CD4-positive, alpha-beta T cell (primary cell): ENCODE results near the gene SLC28A1. TPM values are rescaled to one million over a fixed set of nuclear protein-coding genes. Genes with fewer than 3 reads are reported as not detected.

Experiments
- ATAC-seq: fragments of 200-7000 bp; cut with Tn5 transposase; one replicate; pipeline ENCODE4 v1.10.0; 2022; ENCODE audit warnings: mild to moderate bottlenecking; ENCODE audit not compliant: poor library complexity
- CTCF ChIA-PET: fragments of 350-600 bp; sonication (Branson Sonifier 250); formaldehyde crosslinking; loops from one replicate; lab custom pipeline; 2021; ENCODE audit warnings: antibody characterized with exemption, inconsistent platforms; lab: Charles Lee
- POLR2A ChIA-PET: fragments of 350-600 bp; sonication (Branson Sonifier 250); formaldehyde crosslinking; loops from one replicate; lab custom pipeline; 2021; ENCODE audit warnings: antibody characterized with exemption, inconsistent platforms; lab: Charles Lee
- DNase-seq, 14 experiments: peaks; one replicate each; pipeline ENCODE4 v3.0.0-alpha.2; 2013 to 2020; ENCODE audit warnings: mixed read lengths in 2 of 14
- H3K27ac ChIP-seq, 2 donors: one replicate each; pipeline versions ENCODE4 v1.5.1 to v1.7.0; 2013; ENCODE audit warnings: low read length in 2 of 2, low read depth in 1 of 2, mild to moderate bottlenecking in 1 of 2
- H3K27me3 ChIP-seq, 2 experiments: 1 replicate in 1 of 2; 2 replicates in 1 of 2; pipeline versions ENCODE4 v1.6.1 to v1.7.0; 2013; ENCODE audit warnings: low read length in 2 of 2, control low read depth in 1 of 2, mild to moderate bottlenecking in 1 of 2, moderate library complexity in 1 of 2; ENCODE audit not compliant: insufficient read depth in 2 of 2, control insufficient read depth in 1 of 2
- H3K36me3 ChIP-seq: one replicate; pipeline ENCODE4 v1.6.1; 2013; ENCODE audit warnings: low read length, control low read depth; ENCODE audit not compliant: insufficient read depth
- H3K4me1 ChIP-seq: one replicate; pipeline ENCODE4 v1.6.1; 2013; ENCODE audit warnings: low read length, control low read depth; ENCODE audit not compliant: insufficient read depth
- H3K4me3 ChIP-seq: one replicate; pipeline ENCODE4 v1.5.1; 2013; ENCODE audit warnings: mild to moderate bottlenecking, low read length, moderate library complexity
- H3K9me3 ChIP-seq, 2 experiments: 1 replicate in 1 of 2; 2 replicates in 1 of 2; pipeline versions ENCODE4 v1.6.1 to v1.7.0; 2013; ENCODE audit warnings: low read length in 2 of 2, mild to moderate bottlenecking in 2 of 2, control low read depth in 1 of 2, moderate library complexity in 1 of 2; ENCODE audit not compliant: control insufficient read depth in 1 of 2, insufficient read depth in 1 of 2
- H3K27ac Mint-ChIP-seq: one replicate; pipeline ENCODE4 v1.8.0; 2020; ENCODE audit warnings: mixed read lengths
- H3K27me3 Mint-ChIP-seq: one replicate; pipeline ENCODE4 v1.8.0; 2021; ENCODE audit warnings: mixed read lengths
- H3K36me3 Mint-ChIP-seq: one replicate; pipeline ENCODE4 v1.8.0; 2021; ENCODE audit warnings: low read depth, mixed read lengths
- H3K4me1 Mint-ChIP-seq: one replicate; pipeline ENCODE4 v1.8.0; 2021; ENCODE audit warnings: low read depth, mixed read lengths
- H3K4me3 Mint-ChIP-seq: one replicate; pipeline ENCODE4 v1.8.0; 2020; ENCODE audit warnings: mild to moderate bottlenecking, mixed read lengths
- H3K9me3 Mint-ChIP-seq: one replicate; pipeline ENCODE4 v1.8.0; 2020; ENCODE audit warnings: mixed read lengths
- intact Hi-C, 2 experiments: fragments of 100-400 bp; cut with DNase I in 1 of 2; cut with micrococcal nuclease in 1 of 2; formaldehyde crosslinking; loops; one replicate each; pipeline versions ENCODE4 v1.15.1 to v1.9.0; 2023 to 2025; cut with DNase I, micrococcal nuclease
- total RNA-seq, 174 experiments: library from RNA in 2 of 174; stranded (reverse) in 2 of 174; gene quantifications; one replicate each; pipeline ENCODE4 v1.2.3 and lab custom pipeline; 2021 to 2026
- TF ChIP-seq, protein P1 (sequence below): fragments of 200-600 bp; IDR thresholded peaks from one replicate; pipeline ENCODE4 v1.8.0; 2022; ENCODE audit warnings: antibody characterized with exemption, mild to moderate bottlenecking

Gene SLC28A1
- total RNA-seq, 2 experiments from 2014 or later: not detected

DNA sequence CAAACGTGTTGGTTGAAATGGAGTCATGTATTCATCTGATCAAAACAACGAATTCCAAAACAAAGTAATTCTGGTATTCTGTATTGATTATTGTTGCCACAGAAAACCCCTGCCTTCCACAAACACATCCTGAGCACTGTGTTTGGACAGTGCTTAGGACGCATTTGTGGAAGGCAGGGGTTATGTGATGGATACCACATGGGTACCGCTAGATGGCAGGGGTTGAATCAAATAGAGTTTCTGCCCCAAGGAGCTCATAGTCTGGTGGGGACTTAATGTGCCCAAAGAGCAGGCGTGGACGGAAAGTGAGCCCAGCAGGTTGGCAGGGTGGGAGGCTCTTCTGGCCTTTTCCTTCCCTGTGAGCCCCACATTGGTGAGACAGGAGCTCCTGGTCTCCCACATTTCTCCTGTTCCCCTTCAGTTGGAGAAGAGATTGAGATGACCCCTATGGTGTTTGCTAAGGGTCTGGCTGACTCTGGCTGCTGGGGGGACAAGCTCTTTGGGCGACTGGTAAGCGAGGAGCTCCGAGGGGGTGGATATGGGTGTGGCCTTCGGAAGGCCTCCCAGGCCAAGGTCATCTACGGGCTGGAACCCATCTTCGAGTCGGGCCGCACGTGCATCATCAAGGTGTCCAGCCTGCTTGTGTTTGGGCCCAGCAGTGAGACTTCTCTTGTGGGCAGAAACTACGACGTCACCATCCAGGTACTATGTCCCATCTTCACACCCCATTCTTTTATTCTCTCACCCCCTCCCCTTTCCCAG lies 22.1 kb upstream of the SLC28A1 start:
- Mint-ChIP-seq H3K27me3 (no peaks in the 10 kb centered on the region), H3K9me3 (no peaks in the 10 kb centered on the region), H3K4me3 (no peak overlapping the region), H3K27ac (no peak overlapping the region), H3K36me3 (no peaks in the 10 kb centered on the region), H3K4me1 (no peaks in the 10 kb centered on the region)
- intact Hi-C loops: loop anchor here in 1 of 2 experiments (5.0 kb wide), 1 partner anchor 45 kb away; no protein-coding TSS in a partner anchor
- H3K9me3 ChIP-seq: no peaks in the 10 kb centered on the region
- no peak overlapping the region for H3K4me3 ChIP-seq
- no peaks in the 10 kb centered on the region for H3K4me1 ChIP-seq
- H3K27me3 ChIP-seq: no peaks in the 10 kb centered on the region
- TF ChIP-seq, protein P1, sequence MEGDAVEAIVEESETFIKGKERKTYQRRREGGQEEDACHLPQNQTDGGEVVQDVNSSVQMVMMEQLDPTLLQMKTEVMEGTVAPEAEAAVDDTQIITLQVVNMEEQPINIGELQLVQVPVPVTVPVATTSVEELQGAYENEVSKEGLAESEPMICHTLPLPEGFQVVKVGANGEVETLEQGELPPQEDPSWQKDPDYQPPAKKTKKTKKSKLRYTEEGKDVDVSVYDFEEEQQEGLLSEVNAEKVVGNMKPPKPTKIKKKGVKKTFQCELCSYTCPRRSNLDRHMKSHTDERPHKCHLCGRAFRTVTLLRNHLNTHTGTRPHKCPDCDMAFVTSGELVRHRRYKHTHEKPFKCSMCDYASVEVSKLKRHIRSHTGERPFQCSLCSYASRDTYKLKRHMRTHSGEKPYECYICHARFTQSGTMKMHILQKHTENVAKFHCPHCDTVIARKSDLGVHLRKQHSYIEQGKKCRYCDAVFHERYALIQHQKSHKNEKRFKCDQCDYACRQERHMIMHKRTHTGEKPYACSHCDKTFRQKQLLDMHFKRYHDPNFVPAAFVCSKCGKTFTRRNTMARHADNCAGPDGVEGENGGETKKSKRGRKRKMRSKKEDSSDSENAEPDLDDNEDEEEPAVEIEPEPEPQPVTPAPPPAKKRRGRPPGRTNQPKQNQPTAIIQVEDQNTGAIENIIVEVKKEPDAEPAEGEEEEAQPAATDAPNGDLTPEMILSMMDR: no peak
- POLR2A ChIA-PET: no interaction called here
- DNase-seq (no peak), ATAC-seq (no peak)
- H3K36me3 ChIP-seq: no peaks in the 10 kb centered on the region
- CTCF ChIA-PET: no interaction called here
- H3K27ac ChIP-seq: no peak overlapping the region

DNA sequence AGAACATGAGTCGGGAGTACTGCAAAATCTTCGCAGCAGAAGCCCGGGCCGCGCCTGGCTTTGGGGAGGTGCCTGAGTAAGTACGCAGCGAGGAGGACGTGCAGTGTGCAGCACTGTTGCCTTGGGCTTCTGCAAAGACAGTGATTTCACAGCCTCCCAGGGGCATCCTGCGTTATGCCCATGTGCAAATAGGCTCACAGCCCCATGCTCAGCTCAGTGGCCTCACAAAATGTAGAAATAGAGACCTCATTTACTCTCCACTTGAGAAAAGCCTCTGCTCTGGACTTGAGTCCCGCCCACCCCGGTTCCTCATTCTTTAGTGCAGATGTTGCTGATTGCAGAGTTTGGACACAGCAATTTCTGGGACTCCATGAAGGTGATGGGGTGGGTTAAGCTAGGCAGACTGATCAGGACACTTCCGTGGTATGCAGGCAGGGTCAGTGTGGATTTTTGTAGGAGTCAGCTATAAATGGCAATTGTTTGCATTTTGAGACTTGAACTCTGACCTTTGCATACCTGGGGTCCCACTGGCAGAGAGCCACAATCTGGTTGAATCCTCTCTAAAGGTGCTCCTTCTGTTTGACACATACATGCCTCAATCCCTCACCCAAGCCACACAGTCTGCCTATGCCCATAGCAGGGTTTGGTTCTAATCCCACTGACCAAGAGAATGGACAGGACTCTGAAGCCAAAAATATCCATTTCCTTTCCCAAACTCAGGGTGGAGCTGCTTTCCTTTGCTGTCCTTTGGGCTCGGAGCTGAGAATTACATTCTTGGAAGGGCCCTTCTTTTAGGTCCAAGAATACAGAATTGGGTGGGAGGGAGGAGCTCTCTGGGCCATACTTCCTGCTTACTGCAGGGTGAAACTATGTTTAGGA lies 20.7 kb upstream of the SLC28A1 start:
- no peak overlapping the region for H3K4me3 Mint-ChIP-seq

DNA sequence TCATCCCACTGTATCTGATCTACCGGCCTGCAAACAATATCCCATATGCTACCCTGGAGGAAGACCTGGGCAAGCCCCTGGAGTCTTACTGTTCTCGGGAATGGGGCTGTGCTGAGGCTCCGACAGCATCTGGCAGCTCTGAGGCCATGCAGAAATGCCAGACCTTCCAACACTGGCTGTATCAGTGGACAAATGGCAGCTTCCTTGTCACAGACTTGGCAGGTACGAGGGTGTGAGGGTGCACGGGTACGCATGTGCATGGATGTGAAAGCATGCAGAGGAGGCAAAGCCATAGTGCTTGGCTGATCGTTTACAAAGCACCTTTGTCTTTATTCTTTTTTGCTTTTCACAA lies 20.0 kb upstream of the SLC28A1 start:
- H3K9me3 Mint-ChIP-seq: no peaks in the 10 kb centered on the region
- no peak for ATAC-seq
- Histone ChIP-seq H3K4me3 (no peak overlapping the region), H3K9me3 (no peaks in the 10 kb centered on the region), H3K36me3 (no peaks in the 10 kb centered on the region), H3K4me1 (no peaks in the 10 kb centered on the region), H3K27me3 (no peaks in the 10 kb centered on the region), H3K27ac (no peak overlapping the region)
- H3K4me1 Mint-ChIP-seq: no peaks in the 10 kb centered on the region
- no peak overlapping the region for H3K4me3 Mint-ChIP-seq
- intact Hi-C loops: loop anchor here in 1 of 2 experiments (5.0 kb wide), 1 partner anchor 43 kb away; no protein-coding TSS in a partner anchor
- ChIA-PET CTCF (no interaction called here), POLR2A (no interaction called here)
- H3K27ac Mint-ChIP-seq: no peak overlapping the region
- DNase-seq: no peak
- no peaks in the 10 kb centered on the region for H3K27me3 Mint-ChIP-seq
- H3K36me3 Mint-ChIP-seq: no peaks in the 10 kb centered on the region
- TF ChIP-seq, protein P1: no peak

More for the DNA sequence above, 20.7 kb upstream of the SLC28A1 start:
- Histone ChIP-seq H3K27me3 (no peaks in the 10 kb centered on the region), H3K36me3 (no peaks in the 10 kb centered on the region), H3K27ac (no peak overlapping the region), H3K4me3 (no peak overlapping the region), H3K9me3 (no peaks in the 10 kb centered on the region), H3K4me1 (no peaks in the 10 kb centered on the region)
- no peak for ATAC-seq
- TF ChIP-seq, protein P1: no peak
- ChIA-PET CTCF (no interaction called here), POLR2A (no interaction called here)
- intact Hi-C loops: loop anchor here in 1 of 2 experiments (5.0 kb wide), 1 partner anchor 43 kb away; no protein-coding TSS in a partner anchor
- H3K27ac Mint-ChIP-seq: no peak overlapping the region
- H3K36me3 Mint-ChIP-seq: no peaks in the 10 kb centered on the region
- H3K9me3 Mint-ChIP-seq: no peaks in the 10 kb centered on the region
- no peak for DNase-seq
- no peaks in the 10 kb centered on the region for H3K4me1 Mint-ChIP-seq
- H3K27me3 Mint-ChIP-seq: no peaks in the 10 kb centered on the region
